ENCODE data around the gene IGFL3.

DNA sequence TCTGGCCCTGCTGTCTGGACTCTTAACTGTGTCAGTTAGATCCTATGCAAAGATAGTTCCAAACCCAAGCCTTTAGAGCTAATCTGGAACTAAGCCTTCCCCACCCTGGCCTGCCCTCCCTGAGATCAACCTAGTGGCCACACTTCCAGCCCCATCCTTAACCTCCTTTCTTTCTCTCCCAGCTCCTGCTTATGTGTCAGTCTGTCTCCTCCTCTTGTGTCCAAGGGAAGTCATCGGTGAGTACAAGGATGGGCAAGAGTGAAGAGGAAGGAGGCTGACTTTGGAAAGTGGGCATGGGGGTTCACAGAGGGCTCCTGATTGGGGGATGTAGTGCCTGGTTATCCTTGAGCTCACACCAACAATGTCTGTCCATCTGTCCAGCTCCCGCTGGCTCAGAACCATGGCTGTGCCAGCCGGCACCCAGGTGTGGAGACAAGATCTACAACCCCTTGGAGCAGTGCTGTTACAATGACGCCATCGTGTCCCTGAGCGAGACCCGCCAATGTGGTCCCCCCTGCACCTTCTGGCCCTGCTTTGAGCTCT is 35.8 kb upstream of the IGFL3 start:
- TF ChIP-seq, protein P1, sequence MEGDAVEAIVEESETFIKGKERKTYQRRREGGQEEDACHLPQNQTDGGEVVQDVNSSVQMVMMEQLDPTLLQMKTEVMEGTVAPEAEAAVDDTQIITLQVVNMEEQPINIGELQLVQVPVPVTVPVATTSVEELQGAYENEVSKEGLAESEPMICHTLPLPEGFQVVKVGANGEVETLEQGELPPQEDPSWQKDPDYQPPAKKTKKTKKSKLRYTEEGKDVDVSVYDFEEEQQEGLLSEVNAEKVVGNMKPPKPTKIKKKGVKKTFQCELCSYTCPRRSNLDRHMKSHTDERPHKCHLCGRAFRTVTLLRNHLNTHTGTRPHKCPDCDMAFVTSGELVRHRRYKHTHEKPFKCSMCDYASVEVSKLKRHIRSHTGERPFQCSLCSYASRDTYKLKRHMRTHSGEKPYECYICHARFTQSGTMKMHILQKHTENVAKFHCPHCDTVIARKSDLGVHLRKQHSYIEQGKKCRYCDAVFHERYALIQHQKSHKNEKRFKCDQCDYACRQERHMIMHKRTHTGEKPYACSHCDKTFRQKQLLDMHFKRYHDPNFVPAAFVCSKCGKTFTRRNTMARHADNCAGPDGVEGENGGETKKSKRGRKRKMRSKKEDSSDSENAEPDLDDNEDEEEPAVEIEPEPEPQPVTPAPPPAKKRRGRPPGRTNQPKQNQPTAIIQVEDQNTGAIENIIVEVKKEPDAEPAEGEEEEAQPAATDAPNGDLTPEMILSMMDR (IDR thresholded peaks at IDR 0.05), result no peak
- no peak for TF ChIP-seq POLR2A (IDR thresholded peaks at IDR 0.05)

All from esophagus squamous epithelium (tissue), 4 donors.